HepG2 (cell line): ENCODE results near the gene NAA38. TPM values are rescaled to one million over a fixed set of nuclear protein-coding genes. Genes with fewer than 3 reads are reported as not detected.

Experiments
- CREM ChIP-seq, 2 experiments: sonication (generic) in 1 of 2; formaldehyde crosslinking in 1 of 2; IDR thresholded peaks; 2 replicates each; pipeline versions ENCODE4 v1.4.0 to v1.6.1; 2016 to 2020; ENCODE audit warnings: antibody characterized with exemption in 1 of 2, mild to moderate bottlenecking in 1 of 2, missing genetic modification reagents in 1 of 2
- EP300 ChIP-seq, 3 experiments: sonication (generic) in 1 of 3; formaldehyde crosslinking in 1 of 3; IDR thresholded peaks; 2 replicates each; pipeline versions ENCODE4 v1.5.1 to v1.6.1; 2011 to 2020; ENCODE audit warnings: low read depth in 2 of 3, low read length in 2 of 3, borderline replicate concordance in 1 of 3, improper control_type of control experiment in 1 of 3, mild to moderate bottlenecking in 1 of 3, missing genetic modification reagents in 1 of 3, moderate library complexity in 1 of 3
- FOXP4 ChIP-seq: sonication (generic); formaldehyde crosslinking; IDR thresholded peaks from 2 replicates; pipeline ENCODE4 v1.4.0; 2020; ENCODE audit warnings: missing genetic modification reagents
- KDM3A ChIP-seq: IDR thresholded peaks from 2 replicates; pipeline ENCODE4 v1.6.1; 2018; ENCODE audit warnings: low read depth, missing compliant biosample characterization
- MIER2 ChIP-seq: IDR thresholded peaks from 2 replicates; pipeline ENCODE4 v1.6.1; 2016; ENCODE audit warnings: missing biosample characterization, missing genetic modification reagents
- NR2F1 ChIP-seq, 2 experiments: fragments of 450-650 bp in 1 of 2; formaldehyde crosslinking in 1 of 2; IDR thresholded peaks; 2 replicates each; pipeline versions ENCODE4 v1.5.0 to v1.6.1; 2016 to 2020; ENCODE audit warnings: mild to moderate bottlenecking in 1 of 2, missing compliant biosample characterization in 1 of 2, missing genetic modification reagents in 1 of 2, moderate library complexity in 1 of 2
- PAWR ChIP-seq: sonication (generic); formaldehyde crosslinking; IDR thresholded peaks from 2 replicates; pipeline ENCODE4 v1.4.0; 2020; ENCODE audit warnings: missing genetic modification reagents, mild to moderate bottlenecking, borderline replicate concordance
- SALL1 ChIP-seq: sonication (generic); formaldehyde crosslinking; IDR thresholded peaks from 2 replicates; pipeline ENCODE4 v1.8.0; 2022; ENCODE audit warnings: mild to moderate bottlenecking, missing genetic modification reagents
- SCMH1 ChIP-seq: sonication (generic); formaldehyde crosslinking; IDR thresholded peaks from 2 replicates; pipeline ENCODE4 v1.9.0; 2021; ENCODE audit warnings: missing genetic modification reagents, mild to moderate bottlenecking, borderline replicate concordance
- TSC22D2 ChIP-seq: sonication (generic); formaldehyde crosslinking; IDR thresholded peaks from 2 replicates; pipeline ENCODE4 v1.5.1; 2020; ENCODE audit warnings: missing genetic modification reagents, mild to moderate bottlenecking, borderline replicate concordance
- ZBTB21 ChIP-seq: sonication (generic); formaldehyde crosslinking; IDR thresholded peaks from 2 replicates; pipeline ENCODE4 v1.4.0; 2020; ENCODE audit warnings: missing genetic modification reagents
- ZBTB38 ChIP-seq: sonication (generic); formaldehyde crosslinking; IDR thresholded peaks from 2 replicates; pipeline ENCODE4 v1.5.1; 2020; ENCODE audit warnings: mild to moderate bottlenecking, missing genetic modification reagents
- ZMAT3 ChIP-seq: sonication (generic); formaldehyde crosslinking; conservative IDR thresholded peaks from 2 replicates; pipeline ENCODE4 v1.7.0; 2021; ENCODE audit warnings: missing genetic modification reagents
- ZNF205 ChIP-seq: IDR thresholded peaks from 2 replicates; pipeline ENCODE4 v1.6.1; 2018; ENCODE audit warnings: missing biosample characterization, missing genetic modification reagents
- ZNF331 ChIP-seq: sonication (generic); formaldehyde crosslinking; IDR thresholded peaks from 2 replicates; pipeline ENCODE4 v1.4.0; 2020; ENCODE audit warnings: missing genetic modification reagents
- ZNF546 ChIP-seq: sonication (generic); formaldehyde crosslinking; conservative IDR thresholded peaks from 2 replicates; pipeline ENCODE4 v1.8.1; 2023; ENCODE audit warnings: mild to moderate bottlenecking, missing genetic modification reagents
- ZNF557 ChIP-seq: sonication (generic); formaldehyde crosslinking; IDR thresholded peaks from 2 replicates; pipeline ENCODE4 v1.4.0; 2020; ENCODE audit warnings: missing genetic modification reagents
- ZNF879 ChIP-seq: sonication (generic); formaldehyde crosslinking; IDR thresholded peaks from 2 replicates; pipeline ENCODE4 v1.8.1; 2023; ENCODE audit warnings: missing genetic modification reagents
- ZSCAN9 ChIP-seq: IDR thresholded peaks from 2 replicates; pipeline ENCODE4 v1.6.1; 2016; ENCODE audit warnings: borderline replicate concordance
- polyA plus RNA-seq, 8 experiments: library from polyadenylated mRNA; depleted of rRNA in 3 of 8; stranded (reverse) in 7 of 8; unstranded in 1 of 8; fragments of >200 nt; fragmentation: Illumina TruSeq in 4 of 8; extraction: Trizol in 4 of 8; gene quantifications; 2 replicates each; pipeline versions ENCODE4 v1.2.1 to v1.2.3, GENCODE V29; 2011 to 2016; ENCODE audit warnings: low read depth in 4 of 8, missing spikeins in 1 of 8, mixed read lengths in 1 of 8; ENCODE audit not compliant: insufficient read depth in 1 of 8
- total RNA-seq, 5 experiments: library from RNA; depleted of rRNA; stranded (reverse); fragments of >200 nt; fragmentation: Illumina TruSeq; extraction: Trizol; gene quantifications; 2 replicates each; pipeline ENCODE4 v1.2.3, GENCODE V29; 2016; ENCODE audit warnings: low read depth in 1 of 5
- TF ChIP-seq, protein P1 (sequence below): sonication (generic); formaldehyde crosslinking; conservative IDR thresholded peaks from 2 replicates; pipeline ENCODE4 v1.4.0; 2020; ENCODE audit warnings: missing genetic modification reagents
- TF ChIP-seq, protein P2 (sequence below): sonication (generic); formaldehyde crosslinking; IDR thresholded peaks from 2 replicates; pipeline ENCODE4 v1.8.0; 2022; ENCODE audit warnings: missing genetic modification reagents, low read depth, mild to moderate bottlenecking, borderline replicate concordance
- TF ChIP-seq, protein P3 (sequence below): IDR thresholded peaks from 2 replicates; pipeline ENCODE4 v1.6.1; 2016; ENCODE audit warnings: low read depth, borderline replicate concordance
- TF ChIP-seq, protein P4 (sequence below): sonication (generic); formaldehyde crosslinking; conservative IDR thresholded peaks from 2 replicates; pipeline ENCODE4 v1.4.0; 2020; ENCODE audit warnings: missing genetic modification reagents

NAA38 gene
- total and polyA plus RNA-seq, 2 of the 13 experiments (the other 11 are each of a cell fraction or from before 2014, with no cell fraction given): 46.9 to 91.6 TPM

DNA sequence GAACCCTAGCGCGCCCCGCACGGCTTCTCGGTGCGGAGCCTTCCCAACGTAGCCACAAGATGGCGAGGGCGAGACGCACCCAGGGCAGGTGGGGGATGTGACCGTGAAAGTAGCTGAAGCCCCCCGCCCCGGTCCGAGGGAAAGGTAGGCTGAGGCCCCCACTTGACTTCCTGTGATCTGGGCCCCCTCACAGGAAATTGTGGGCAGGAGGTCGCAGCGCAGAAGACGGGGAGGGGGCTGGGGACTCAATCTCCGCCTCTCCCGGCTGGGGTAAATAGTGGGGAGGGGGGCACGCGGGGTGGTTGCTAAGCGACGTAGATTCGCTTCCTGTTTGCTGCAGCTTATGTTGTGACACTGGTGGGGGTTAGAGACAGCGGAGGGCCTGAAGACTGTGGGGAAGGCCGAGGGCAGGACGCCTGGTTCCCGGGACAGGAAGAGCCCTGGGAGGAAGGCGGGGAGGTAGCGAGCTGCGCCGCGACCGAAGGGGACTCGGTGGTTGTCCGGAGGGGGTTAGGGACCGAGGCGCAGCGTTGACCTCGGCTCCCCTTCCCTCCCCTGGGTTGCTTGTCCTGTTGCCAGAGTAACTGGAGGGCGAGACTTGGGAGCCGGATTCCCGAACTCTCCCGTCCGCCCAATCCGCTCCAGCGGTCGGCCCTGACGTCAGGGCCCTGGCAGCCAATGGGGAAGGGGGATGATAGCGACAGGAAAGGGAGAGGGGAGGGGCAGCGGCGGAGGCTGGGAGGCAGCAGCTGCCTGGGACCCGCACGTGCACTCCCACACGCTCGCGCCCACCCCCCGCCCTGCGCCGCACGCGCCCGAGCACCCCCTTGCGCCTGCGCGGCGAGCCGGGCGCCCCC lies 22.2 kb downstream of the NAA38 start (continued):
- TF ChIP-seq, protein P1, sequence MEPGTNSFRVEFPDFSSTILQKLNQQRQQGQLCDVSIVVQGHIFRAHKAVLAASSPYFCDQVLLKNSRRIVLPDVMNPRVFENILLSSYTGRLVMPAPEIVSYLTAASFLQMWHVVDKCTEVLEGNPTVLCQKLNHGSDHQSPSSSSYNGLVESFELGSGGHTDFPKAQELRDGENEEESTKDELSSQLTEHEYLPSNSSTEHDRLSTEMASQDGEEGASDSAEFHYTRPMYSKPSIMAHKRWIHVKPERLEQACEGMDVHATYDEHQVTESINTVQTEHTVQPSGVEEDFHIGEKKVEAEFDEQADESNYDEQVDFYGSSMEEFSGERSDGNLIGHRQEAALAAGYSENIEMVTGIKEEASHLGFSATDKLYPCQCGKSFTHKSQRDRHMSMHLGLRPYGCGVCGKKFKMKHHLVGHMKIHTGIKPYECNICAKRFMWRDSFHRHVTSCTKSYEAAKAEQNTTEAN (CRISPR knock-in tag): peak; percentile 50; the same call in 1 of the 2 replicates
- TF ChIP-seq, protein P2, sequence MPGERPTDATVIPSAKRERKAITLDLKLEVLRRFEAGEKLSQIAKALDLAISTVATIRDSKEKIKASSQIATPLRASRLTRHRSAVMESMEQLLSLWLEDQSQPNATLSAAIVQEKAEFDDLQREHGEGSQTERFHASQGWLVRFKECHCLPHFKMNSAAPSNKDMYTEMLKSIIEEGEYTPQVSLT (CRISPR knock-in tag): no peak; the same call in 1 of the 2 replicates
- no peak for TF ChIP-seq ZNF331 (CRISPR knock-in tag)
- TF ChIP-seq, protein P3, sequence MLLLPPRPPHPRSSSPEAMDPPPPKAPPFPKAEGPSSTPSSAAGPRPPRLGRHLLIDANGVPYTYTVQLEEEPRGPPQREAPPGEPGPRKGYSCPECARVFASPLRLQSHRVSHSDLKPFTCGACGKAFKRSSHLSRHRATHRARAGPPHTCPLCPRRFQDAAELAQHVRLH: no peak
- TF ChIP-seq, protein P4, sequence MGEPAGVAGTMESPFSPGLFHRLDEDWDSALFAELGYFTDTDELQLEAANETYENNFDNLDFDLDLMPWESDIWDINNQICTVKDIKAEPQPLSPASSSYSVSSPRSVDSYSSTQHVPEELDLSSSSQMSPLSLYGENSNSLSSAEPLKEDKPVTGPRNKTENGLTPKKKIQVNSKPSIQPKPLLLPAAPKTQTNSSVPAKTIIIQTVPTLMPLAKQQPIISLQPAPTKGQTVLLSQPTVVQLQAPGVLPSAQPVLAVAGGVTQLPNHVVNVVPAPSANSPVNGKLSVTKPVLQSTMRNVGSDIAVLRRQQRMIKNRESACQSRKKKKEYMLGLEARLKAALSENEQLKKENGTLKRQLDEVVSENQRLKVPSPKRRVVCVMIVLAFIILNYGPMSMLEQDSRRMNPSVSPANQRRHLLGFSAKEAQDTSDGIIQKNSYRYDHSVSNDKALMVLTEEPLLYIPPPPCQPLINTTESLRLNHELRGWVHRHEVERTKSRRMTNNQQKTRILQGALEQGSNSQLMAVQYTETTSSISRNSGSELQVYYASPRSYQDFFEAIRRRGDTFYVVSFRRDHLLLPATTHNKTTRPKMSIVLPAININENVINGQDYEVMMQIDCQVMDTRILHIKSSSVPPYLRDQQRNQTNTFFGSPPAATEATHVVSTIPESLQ (CRISPR knock-in tag): no peak
- TF ChIP-seq ZNF546 (CRISPR knock-in tag): no peak
- TF ChIP-seq ZNF557: no peak
- TF ChIP-seq NR2F1 (CRISPR knock-in tag; IDR thresholded peaks at IDR 0.05): peak in 1 of 2 experiments; percentile 31; a peak in 1 of 4 replicates
- TF ChIP-seq FOXP4: peak; percentile 45; the same call in 1 of the 2 replicates
- TF ChIP-seq ZMAT3 (CRISPR knock-in tag): no peak
- TF ChIP-seq EP300 (IDR thresholded peaks at IDR 0.05; ENCODE audit: low read depth in 2 of 2, low read length in 2 of 2): 0 out of 4 replicates have a peak, but pooled peaks have one; percentile 3 to 25
- 0 out of 2 replicates have a peak, but pooled peaks have one; percentile 28 for TF ChIP-seq EP300 (CRISPR knock-in tag; IDR thresholded peaks at IDR 0.05; ENCODE audit: borderline replicate concordance)
- no peak for TF ChIP-seq MIER2 (CRISPR knock-in tag)
- TF ChIP-seq TSC22D2: no peak
- peak; percentile 58; the same call in 1 of the 2 replicates for TF ChIP-seq KDM3A (CRISPR knock-in tag)
- no peak for TF ChIP-seq ZBTB38 (CRISPR knock-in tag)
- TF ChIP-seq ZSCAN9 (CRISPR knock-in tag): no peak
- TF ChIP-seq ZNF205 (CRISPR knock-in tag): no peak
- TF ChIP-seq CREM (IDR thresholded peaks at IDR 0.05): peak; percentile 74; the same call in 1 of the 2 replicates
- no peak for TF ChIP-seq CREM (CRISPR knock-in tag; IDR thresholded peaks at IDR 0.05)
- TF ChIP-seq SCMH1 (CRISPR knock-in tag): no peak
- no peak for TF ChIP-seq ZBTB21
- TF ChIP-seq SALL1 (CRISPR knock-in tag): no peak; the same call in 1 of the 2 replicates
- TF ChIP-seq PAWR (CRISPR knock-in tag): no peak
- no peak for TF ChIP-seq ZNF879 (CRISPR knock-in tag)
